Measurements from ENCODE around the gene HES5. TPM values are rescaled to one million over a fixed set of nuclear protein-coding genes. Genes with fewer than 3 reads are reported as not detected.

HES5 gene
- total and polyA plus RNA-seq, 2 donors (not counting 1 experiment from before 2014, with no cell fraction given): not detected

GRCh38 chr1:2546515-2547209 is 16.6 kb upstream of the HES5 start:
- Histone ChIP-seq H3K9ac (ENCODE audit: insufficient read depth, low read length) (peak overlapping the region; percentile 60), H3K4me2 (ENCODE audit: extremely low read depth, insufficient read depth, low read length) (peak overlapping the region; percentile 81)

GRCh38 chr1:2545754-2546514 is 15.9 kb upstream of the HES5 start:
- H3K4me3 ChIP-seq (replicated peaks in 1 of 4; ENCODE audit: control extremely low read depth in 1 of 4, insufficient read depth in 1 of 4, low read depth in 3 of 4, low read length in 4 of 4): peak overlapping the region in 3 of 4 experiments; percentile 22 to 63 (median 57)

More at GRCh38 chr1:2546515-2547209, 16.6 kb upstream of the HES5 start:
- Histone ChIP-seq H3K27ac (ENCODE audit: insufficient read depth, low read length) (peak overlapping the region; percentile 25), H3K36me3 (ENCODE audit: control insufficient read depth, insufficient read depth, low read length) (no peaks in the 10 kb centered on the region), H3K79me2 (ENCODE audit: control insufficient read depth, insufficient read depth, low read length) (no peaks in the 10 kb centered on the region), H2AFZ (ENCODE audit: low read length) (peak overlapping the region; percentile 35), H4K20me1 (ENCODE audit: control insufficient read depth, extremely low read depth, insufficient read depth, low read length) (no peaks in the 10 kb centered on the region), H3K4me3 (replicated peaks in 1 of 4; ENCODE audit: control extremely low read depth in 1 of 4, insufficient read depth in 1 of 4, low read depth in 3 of 4, low read length in 4 of 4) (peak overlapping the region; percentile 22 to 63 (median 53)), H3K4me1 (ENCODE audit: control insufficient read depth, extremely low read depth, insufficient read depth, low read length) (peaks cover 14% of the 10 kb centered on the region), H3K9me3 (ENCODE audit: control insufficient read depth, insufficient read depth, low read depth, low read length) (no peaks in the 10 kb centered on the region), H3K27me3 (ENCODE audit: control insufficient read depth, insufficient read depth, low read length) (no peaks in the 10 kb centered on the region)
- DNase-seq (ENCODE audit: low read depth in 2 of 2): peak; percentile 65 to 70
- TF ChIP-seq CTCF (conservative IDR thresholded peaks at IDR 0.05 in 1 of 2, IDR thresholded peaks at IDR 0.05 in 1 of 2; ENCODE audit: low read depth in 1 of 2, low read length in 2 of 2): no peak
- no peak for TF ChIP-seq EZH2 (IDR thresholded peaks at IDR 0.05; ENCODE audit: low read length, missing control alignments)

More at GRCh38 chr1:2545754-2546514, 15.9 kb upstream of the HES5 start:
- Histone ChIP-seq H3K27ac (ENCODE audit: insufficient read depth, low read length) (no peak overlapping the region), H3K4me1 (ENCODE audit: control insufficient read depth, extremely low read depth, insufficient read depth, low read length) (peaks cover 14% of the 10 kb centered on the region), H3K79me2 (ENCODE audit: control insufficient read depth, insufficient read depth, low read length) (no peaks in the 10 kb centered on the region), H2AFZ (ENCODE audit: low read length) (no peak overlapping the region), H3K4me2 (ENCODE audit: extremely low read depth, insufficient read depth, low read length) (peak overlapping the region; percentile 81), H3K9me3 (ENCODE audit: control insufficient read depth, insufficient read depth, low read depth, low read length) (no peaks in the 10 kb centered on the region), H3K9ac (ENCODE audit: insufficient read depth, low read length) (peak overlapping the region; percentile 60), H3K27me3 (ENCODE audit: control insufficient read depth, insufficient read depth, low read length) (no peaks in the 10 kb centered on the region), H4K20me1 (ENCODE audit: control insufficient read depth, extremely low read depth, insufficient read depth, low read length) (no peaks in the 10 kb centered on the region), H3K36me3 (ENCODE audit: control insufficient read depth, insufficient read depth, low read length) (no peaks in the 10 kb centered on the region)
- DNase-seq (ENCODE audit: low read depth in 2 of 2): peak; percentile 61 to 66
- TF ChIP-seq CTCF (conservative IDR thresholded peaks at IDR 0.05 in 1 of 2, IDR thresholded peaks at IDR 0.05 in 1 of 2; ENCODE audit: low read depth in 1 of 2, low read length in 2 of 2) (no peak), EZH2 (IDR thresholded peaks at IDR 0.05; ENCODE audit: low read length, missing control alignments) (no peak)

All from fibroblast of lung (primary cell).